GM18873 (cell line): Measurements from ENCODE around the gene PTDSS2.
"Not testable (repeated sequence)": the region's sequence is repeated elsewhere in the genome, so short reads cannot be mapped to it uniquely, and the experiment has no call there.

Experiments
- ATAC-seq: cut with Tn5 transposase; IDR thresholded peaks from one replicate; pipeline ENCODE4 v1.9.1; 2021; ENCODE audit warnings: mild to moderate bottlenecking, moderate library complexity, moderate number of reproducible peaks; ENCODE audit not compliant: unreplicated experiment, low FRiP score

The PTDSS2 gene

GRCh38 chr11:429931-430456 lies 20.1 kb upstream of the PTDSS2 start:
- no peak for ATAC-seq

GRCh38 chr11:431921-432320 lies 18.2 kb upstream of the PTDSS2 start:
- ATAC-seq, result no peak

- no peak for ATAC-seq
Measured at GRCh38 chr11:432501-433100, 17.5 kb upstream of the PTDSS2 start.

- no peak for ATAC-seq
Measured at GRCh38 chr11:433111-433510, 17.0 kb upstream of the PTDSS2 start.

- ATAC-seq, result no peak
Measured at GRCh38 chr11:433641-434040, 16.4 kb upstream of the PTDSS2 start.

- ATAC-seq, result no peak
Measured at GRCh38 chr11:434496-434895, 15.6 kb upstream of the PTDSS2 start.

- ATAC-seq, result not testable (repeated sequence)
Measured at GRCh38 chr11:434999-435740, 14.9 kb upstream of the PTDSS2 start.

- ATAC-seq, result no peak
Measured at GRCh38 chr11:437228-437870, 12.7 kb upstream of the PTDSS2 start.

- no peak for ATAC-seq
Measured at GRCh38 chr11:438101-438844, 11.8 kb upstream of the PTDSS2 start.

GRCh38 chr11:439315-440064 lies 10.6 kb upstream of the PTDSS2 start:
- no peak for ATAC-seq

- ATAC-seq, result no peak
Measured at GRCh38 chr11:440065-441042, 9.7 kb upstream of the PTDSS2 start.

GRCh38 chr11:441043-441417 lies 9.0 kb upstream of the PTDSS2 start:
- ATAC-seq, result no peak

- no peak for ATAC-seq
Measured at GRCh38 chr11:441418-442274, 8.4 kb upstream of the PTDSS2 start, which contains the start of gene ANO9. ANO9 (minus strand) TSS chr11:442011; CDS start chr11:441926, 85 bp downstream.

GRCh38 chr11:442611-443081 lies 7.4 kb upstream of the PTDSS2 start:
- no peak for ATAC-seq

- ATAC-seq, result no peak
Measured at GRCh38 chr11:443542-444199, 6.4 kb upstream of the PTDSS2 start.

GRCh38 chr11:444396-445144 lies 5.5 kb upstream of the PTDSS2 start:
- no peak for ATAC-seq
